ENCODE results near the gene FRMD3.
A peak's percentile ranks its signal among the peaks of the same experiment; 100 is the strongest.
"Not testable (repeated sequence)": the region's sequence is repeated elsewhere in the genome, so short reads cannot be mapped to it uniquely, and the experiment has no call there.

The FRMD3 gene

GRCh38 chr9:83384214-83384613, 154.0 kb downstream of the FRMD3 start:
- no peak for DNase-seq

- DNase-seq = no peak
Observed at GRCh38 chr9:83383034-83383433, 155.2 kb downstream of the FRMD3 start.

GRCh38 chr9:83382421-83382820, 155.8 kb downstream of the FRMD3 start:
- DNase-seq = no peak

- DNase-seq = no peak
Observed at GRCh38 chr9:83379045-83379444, 159.2 kb downstream of the FRMD3 start.

GRCh38 chr9:83372957-83373356, 165.2 kb downstream of the FRMD3 start:
- no peak for DNase-seq

GRCh38 chr9:83367326-83367725, 170.9 kb downstream of the FRMD3 start:
- no peak for DNase-seq

GRCh38 chr9:83362341-83362995, 175.7 kb downstream of the FRMD3 start:
- DNase-seq = no peak

GRCh38 chr9:83359039-83359438, 179.2 kb downstream of the FRMD3 start:
- no peak for DNase-seq

- DNase-seq = not testable (repeated sequence)
Observed at GRCh38 chr9:83358493-83358892, 179.7 kb downstream of the FRMD3 start.

- no peak for DNase-seq
Observed at GRCh38 chr9:83355729-83356151, 182.5 kb downstream of the FRMD3 start.

GRCh38 chr9:83355024-83355444, 183.2 kb downstream of the FRMD3 start:
- DNase-seq = no peak

- no peak for DNase-seq
Observed at GRCh38 chr9:83349031-83349430, 189.2 kb downstream of the FRMD3 start.

GRCh38 chr9:83346655-83347420, 191.4 kb downstream of the FRMD3 start:
- DNase-seq = no peak

- DNase-seq = no peak
Observed at GRCh38 chr9:83343366-83343999, 194.7 kb downstream of the FRMD3 start.

GRCh38 chr9:83342731-83343130, 195.5 kb downstream of the FRMD3 start:
- no peak for DNase-seq

- no peak for DNase-seq
Observed at GRCh38 chr9:83342006-83342405, 196.2 kb downstream of the FRMD3 start.

GRCh38 chr9:83340451-83340850, 197.8 kb downstream of the FRMD3 start:
- DNase-seq = no peak

GRCh38 chr9:83339435-83339834, 198.8 kb downstream of the FRMD3 start:
- DNase-seq = no peak

- DNase-seq = no peak
Observed at GRCh38 chr9:83336706-83337105, 201.5 kb downstream of the FRMD3 start.

GRCh38 chr9:83334320-83334719, 203.9 kb downstream of the FRMD3 start:
- DNase-seq = peak; percentile 19

- DNase-seq = no peak
Observed at GRCh38 chr9:83330207-83331196, 207.7 kb downstream of the FRMD3 start.

- no peak for DNase-seq
Observed at GRCh38 chr9:83327750-83328622, 210.2 kb downstream of the FRMD3 start.

Data from activated effector memory CD4-positive, alpha-beta T cell treated with Interleukin-2 at 50 U/mL for 16 hours (primary cell).